Activated B cell treated with CpG ODN at 0.5 μM for 24 hours (primary cell): ENCODE results near the gene PROM1. TPM values are rescaled to one million over a fixed set of nuclear protein-coding genes. Genes with fewer than 3 reads are reported as not detected.

Source experiments
- ATAC-seq: fragments of 200-7000 bp; cut with Tn5 transposase; one replicate; pipeline ENCODE4 v1.10.0; 2021; ENCODE audit warnings: low read depth, mild to moderate bottlenecking, moderate library complexity
- CTCF ChIA-PET: fragments of 350-600 bp; sonication (Branson Sonifier 250); formaldehyde crosslinking; loops from one replicate; lab custom pipeline; 2021; ENCODE audit warnings: antibody characterized with exemption; lab: Charles Lee
- POLR2A ChIA-PET: fragments of 350-600 bp; sonication (Branson Sonifier 250); formaldehyde crosslinking; loops from one replicate; lab custom pipeline; 2021; ENCODE audit warnings: antibody characterized with exemption; lab: Charles Lee
- DNase-seq: peaks from one replicate; pipeline ENCODE4 v3.0.0; 2022
- H3K27ac Mint-ChIP-seq: one replicate; pipeline ENCODE4 v1.8.0; 2020; ENCODE audit warnings: mixed read lengths
- H3K27me3 Mint-ChIP-seq: one replicate; pipeline ENCODE4 v1.8.0; 2021; ENCODE audit warnings: mixed read lengths
- H3K36me3 Mint-ChIP-seq: one replicate; pipeline ENCODE4 v1.8.0; 2021; ENCODE audit warnings: low read depth, mixed read lengths
- H3K4me1 Mint-ChIP-seq: one replicate; pipeline ENCODE4 v1.8.0; 2021; ENCODE audit warnings: mixed read lengths
- H3K4me3 Mint-ChIP-seq: one replicate; pipeline ENCODE4 v1.8.0; 2020; ENCODE audit warnings: mild to moderate bottlenecking, mixed read lengths
- H3K9me3 Mint-ChIP-seq: one replicate; pipeline ENCODE4 v1.8.0; 2020; ENCODE audit warnings: mixed read lengths
- CTCF ChIP-seq: fragments of 200-600 bp; IDR thresholded peaks from one replicate; pipeline ENCODE4 v1.8.0; 2022; ENCODE audit warnings: antibody characterized with exemption, mild to moderate bottlenecking
- intact Hi-C: fragments of 100-400 bp; cut with micrococcal nuclease; formaldehyde crosslinking; loops from one replicate; pipeline ENCODE4 v1.15.1; 2024
- total RNA-seq: library from RNA; stranded (reverse); gene quantifications from 2 replicates; pipeline ENCODE4 v1.2.3, GENCODE V29; 2022

PROM1 gene
- total RNA-seq, 1 donor from 2014 or later: not detected

- no peak for ATAC-seq
- POLR2A ChIA-PET: no interaction called here
These were observed 18.5 kb upstream of the PROM1 start for GRCh38 chr4:16102356-16102755.

GRCh38 chr4:16100833-16101232 lies 17.0 kb upstream of the PROM1 start:
- TF ChIP-seq CTCF: no peak
- H3K27me3 Mint-ChIP-seq: peaks cover 6% of the 10 kb centered on the region
- H3K27ac Mint-ChIP-seq: no peak overlapping the region
- CTCF ChIA-PET: no interaction called here
- ATAC-seq (no peak), DNase-seq (no peak)
- H3K36me3 Mint-ChIP-seq: no peaks in the 10 kb centered on the region
- intact Hi-C loops: no loop called here
- POLR2A ChIA-PET: no interaction called here
- no peaks in the 10 kb centered on the region for H3K4me1 Mint-ChIP-seq
- no peak overlapping the region for H3K4me3 Mint-ChIP-seq
- no peaks in the 10 kb centered on the region for H3K9me3 Mint-ChIP-seq

More at GRCh38 chr4:16102356-16102755, 18.5 kb upstream of the PROM1 start:
- Mint-ChIP-seq H3K27ac (no peak overlapping the region), H3K9me3 (no peaks in the 10 kb centered on the region), H3K27me3 (peaks cover 3% of the 10 kb centered on the region), H3K4me1 (no peaks in the 10 kb centered on the region), H3K36me3 (no peaks in the 10 kb centered on the region), H3K4me3 (no peak overlapping the region)
- DNase-seq: no peak
- intact Hi-C loops: no loop called here
- TF ChIP-seq CTCF: no peak
- CTCF ChIA-PET: no interaction called here

- no peaks in the 10 kb centered on the region for H3K36me3 Mint-ChIP-seq
- H3K27me3 Mint-ChIP-seq: peaks cover 21% of the 10 kb centered on the region
- intact Hi-C loops: no loop called here
- no peak for ATAC-seq
- ChIA-PET CTCF (no interaction called here), POLR2A (no interaction called here)
- TF ChIP-seq CTCF: no peak
- H3K9me3 Mint-ChIP-seq: no peaks in the 10 kb centered on the region
- no peak overlapping the region for H3K4me3 Mint-ChIP-seq
- H3K27ac Mint-ChIP-seq: no peak overlapping the region
- no peak for DNase-seq
- H3K4me1 Mint-ChIP-seq: no peaks in the 10 kb centered on the region
These were observed 9.0 kb upstream of the PROM1 start for GRCh38 chr4:16092682-16093319.

- POLR2A ChIA-PET: no interaction called here
- ATAC-seq: no peak
- CTCF ChIA-PET: no interaction called here
- no peak for TF ChIP-seq CTCF
- no peak overlapping the region for H3K27ac Mint-ChIP-seq
- H3K9me3 Mint-ChIP-seq: no peaks in the 10 kb centered on the region
- H3K36me3 Mint-ChIP-seq: no peaks in the 10 kb centered on the region
- H3K27me3 Mint-ChIP-seq: peaks cover 30% of the 10 kb centered on the region
- H3K4me1 Mint-ChIP-seq: no peaks in the 10 kb centered on the region
- intact Hi-C loops: no loop called here
- no peak for DNase-seq
- no peak overlapping the region for H3K4me3 Mint-ChIP-seq
These were observed 6.4 kb upstream of the PROM1 start for GRCh38 chr4:16090096-16090705.

GRCh38 chr4:16089156-16089555 lies 5.3 kb upstream of the PROM1 start:
- CTCF ChIA-PET: no interaction called here
- no peak for TF ChIP-seq CTCF

More at GRCh38 chr4:16089156-16089555, 5.3 kb upstream of the PROM1 start:
- POLR2A ChIA-PET: no interaction called here
- peaks cover 2% of the 10 kb centered on the region for H3K9me3 Mint-ChIP-seq
- H3K27ac Mint-ChIP-seq: no peak overlapping the region
- intact Hi-C loops: no loop called here
- peaks cover 40% of the 10 kb centered on the region for H3K27me3 Mint-ChIP-seq
- ATAC-seq (no peak), DNase-seq (no peak)
- no peaks in the 10 kb centered on the region for H3K36me3 Mint-ChIP-seq
- no peak overlapping the region for H3K4me3 Mint-ChIP-seq
- H3K4me1 Mint-ChIP-seq: peaks cover 1% of the 10 kb centered on the region
